HG03045 (cell line): ENCODE data around the gene TNIK.
"Not testable (repeated sequence)": the region's sequence is repeated elsewhere in the genome, so short reads cannot be mapped to it uniquely, and the experiment has no call there.

Source experiments
- ATAC-seq: cut with Tn5 transposase; IDR thresholded peaks from one replicate; pipeline ENCODE4 v1.9.1; 2021; ENCODE audit warnings: mild to moderate bottlenecking, moderate library complexity; ENCODE audit not compliant: unreplicated experiment

TNIK gene

GRCh38 chr3:171261487-171261886 lies 198.7 kb downstream of the TNIK start:
- ATAC-seq, result no peak

- ATAC-seq, result no peak
These were observed 199.3 kb downstream of the TNIK start for GRCh38 chr3:171260899-171261298.

DNA sequence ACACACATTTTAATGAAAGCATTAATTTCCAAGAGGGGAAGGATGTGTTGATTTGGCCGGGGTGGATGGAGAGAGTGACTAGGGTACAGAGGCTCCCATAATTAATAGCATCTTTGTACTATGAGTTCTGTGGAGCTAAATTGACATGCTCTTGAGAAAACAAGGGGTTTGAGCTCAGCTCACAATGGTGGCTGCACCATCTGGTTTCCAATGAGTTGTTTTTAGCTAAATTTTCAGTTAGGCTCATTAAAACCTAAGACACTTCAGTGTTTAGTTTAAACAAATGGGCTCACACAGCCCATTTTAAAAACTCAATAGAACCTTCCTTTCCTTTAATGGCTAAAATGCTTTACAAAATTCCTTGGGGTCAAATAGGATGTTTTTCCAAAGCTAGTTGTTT lies 199.7 kb downstream of the TNIK start:
- no peak for ATAC-seq

- ATAC-seq, result no peak
These were observed 201.9 kb downstream of the TNIK start for GRCh38 chr3:171258316-171258715.

GRCh38 chr3:171257251-171258203 lies 202.7 kb downstream of the TNIK start:
- peak; percentile 75 for ATAC-seq

DNA sequence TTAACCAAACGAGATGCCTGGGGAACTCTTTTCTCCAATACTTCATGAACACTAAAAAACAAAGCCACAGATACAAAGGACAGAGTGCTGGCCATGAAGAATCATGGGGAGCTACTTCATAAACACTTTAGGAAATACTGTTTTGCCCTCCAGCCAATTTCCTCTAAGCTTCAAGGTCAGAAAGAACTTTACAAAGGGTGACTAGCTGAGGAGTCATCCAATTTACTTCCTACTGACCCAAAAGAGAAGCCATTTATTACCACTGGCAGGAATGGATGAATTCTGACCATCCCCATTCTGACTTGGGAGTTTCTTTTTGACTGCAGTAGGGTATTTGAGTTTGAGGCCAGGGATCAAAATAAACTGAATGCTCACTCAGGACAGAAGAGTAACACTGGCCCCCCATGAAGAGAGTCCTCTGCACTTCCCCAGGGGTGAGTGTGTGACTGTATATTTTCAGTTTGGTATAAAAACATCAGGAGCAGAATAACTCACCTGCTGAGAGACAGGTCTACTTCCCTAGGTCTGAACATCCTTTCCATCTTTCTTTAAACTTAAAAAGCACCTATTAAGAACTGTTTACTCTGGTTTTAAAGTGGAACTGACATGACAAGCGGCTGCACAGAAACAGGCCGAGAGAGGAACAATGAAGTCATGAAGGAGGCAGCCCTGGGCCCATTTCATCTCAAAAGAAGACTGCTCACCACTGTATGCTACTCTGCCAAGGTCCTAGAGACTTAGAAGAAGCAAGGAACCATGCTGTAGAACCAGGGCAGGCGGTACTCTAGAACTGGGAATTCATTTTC lies 203.6 kb downstream of the TNIK start:
- ATAC-seq, result peak; percentile 14

DNA sequence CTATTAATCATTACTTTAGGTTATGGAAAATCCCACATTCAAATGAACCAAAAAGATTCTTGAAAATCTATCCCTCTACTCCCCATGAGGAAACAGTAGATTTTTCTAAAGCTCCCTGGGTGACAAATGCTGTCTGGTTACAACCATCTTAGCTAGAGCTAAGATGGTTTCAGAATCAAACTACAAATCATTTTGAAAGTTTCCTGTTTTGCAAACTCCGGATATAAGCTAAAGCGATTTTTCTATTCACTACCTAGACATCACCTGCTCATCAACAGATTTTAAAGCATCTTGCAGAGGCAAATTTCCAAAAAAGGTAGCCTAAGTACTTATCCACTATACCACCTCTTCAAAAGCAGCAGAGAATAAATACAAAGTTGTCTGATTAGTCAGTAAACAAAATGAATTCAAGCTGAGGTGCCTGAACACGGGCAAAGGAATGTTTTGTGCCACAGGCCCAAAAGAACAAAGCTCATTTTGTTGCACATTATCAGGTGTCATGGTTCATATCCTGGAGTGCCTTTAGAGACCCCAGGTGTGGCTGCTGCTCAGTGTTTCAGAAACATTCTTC lies 204.9 kb downstream of the TNIK start:
- ATAC-seq, result peak; percentile 54

DNA sequence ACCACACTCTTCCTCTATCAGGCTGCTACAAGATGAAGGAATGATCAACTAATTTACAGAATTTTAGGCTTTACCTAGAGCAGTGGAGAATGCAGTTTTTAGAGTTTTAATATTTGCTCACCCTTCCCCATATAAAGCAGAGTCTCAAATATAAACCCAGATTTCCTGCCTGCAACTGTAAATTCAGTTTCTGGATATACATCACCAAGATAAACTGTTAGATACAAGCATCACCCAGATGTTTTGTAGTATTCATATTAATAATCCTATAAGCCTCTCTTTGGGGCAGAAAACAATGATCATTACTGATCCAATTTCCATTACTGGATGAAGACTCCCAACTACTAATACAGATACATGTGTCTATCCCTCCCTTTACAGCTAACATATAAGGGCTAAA lies 205.9 kb downstream of the TNIK start:
- ATAC-seq, result no peak

GRCh38 chr3:171251835-171252234 lies 208.4 kb downstream of the TNIK start:
- no peak for ATAC-seq

DNA sequence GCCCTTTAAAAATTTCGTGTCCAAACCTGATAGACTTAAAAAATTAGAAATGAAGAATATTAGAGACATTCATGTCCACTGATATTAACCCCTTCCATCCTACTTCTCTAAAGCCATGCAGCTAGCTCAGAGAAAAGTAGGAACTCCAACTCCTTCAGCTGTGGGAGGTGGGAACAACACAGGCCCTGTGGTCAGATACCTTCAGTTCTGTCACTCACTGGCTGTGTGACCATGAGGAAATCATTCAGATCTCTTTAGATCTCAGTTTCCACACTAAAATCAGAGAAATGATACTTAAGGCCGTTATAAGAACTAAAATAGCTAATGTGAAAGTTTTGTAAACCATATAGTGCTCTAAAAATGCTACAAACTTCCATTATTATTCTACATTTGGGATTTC lies 209.8 kb downstream of the TNIK start:
- no peak for ATAC-seq

DNA sequence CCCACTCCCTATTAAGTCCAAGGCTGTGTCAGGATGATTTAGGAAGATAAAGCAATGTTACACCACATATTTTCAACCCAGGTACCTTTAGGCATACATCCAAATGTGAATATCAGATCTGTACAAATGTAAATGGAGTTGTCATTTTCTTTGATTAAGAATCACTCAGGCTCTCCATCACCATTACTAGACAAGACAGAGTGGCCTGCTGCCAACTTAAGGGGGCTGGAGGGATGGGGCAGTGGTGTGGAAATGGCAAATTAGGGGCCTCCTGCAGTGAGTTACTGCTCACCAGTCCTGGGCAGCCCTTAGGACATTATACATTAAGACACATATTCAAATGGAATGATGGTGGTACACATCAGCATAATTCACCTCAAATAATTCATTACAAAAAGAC lies 211.0 kb downstream of the TNIK start:
- peak; percentile 8 for ATAC-seq

- peak; percentile 64 for ATAC-seq
These were observed 211.6 kb downstream of the TNIK start for GRCh38 chr3:171248426-171249111.

DNA sequence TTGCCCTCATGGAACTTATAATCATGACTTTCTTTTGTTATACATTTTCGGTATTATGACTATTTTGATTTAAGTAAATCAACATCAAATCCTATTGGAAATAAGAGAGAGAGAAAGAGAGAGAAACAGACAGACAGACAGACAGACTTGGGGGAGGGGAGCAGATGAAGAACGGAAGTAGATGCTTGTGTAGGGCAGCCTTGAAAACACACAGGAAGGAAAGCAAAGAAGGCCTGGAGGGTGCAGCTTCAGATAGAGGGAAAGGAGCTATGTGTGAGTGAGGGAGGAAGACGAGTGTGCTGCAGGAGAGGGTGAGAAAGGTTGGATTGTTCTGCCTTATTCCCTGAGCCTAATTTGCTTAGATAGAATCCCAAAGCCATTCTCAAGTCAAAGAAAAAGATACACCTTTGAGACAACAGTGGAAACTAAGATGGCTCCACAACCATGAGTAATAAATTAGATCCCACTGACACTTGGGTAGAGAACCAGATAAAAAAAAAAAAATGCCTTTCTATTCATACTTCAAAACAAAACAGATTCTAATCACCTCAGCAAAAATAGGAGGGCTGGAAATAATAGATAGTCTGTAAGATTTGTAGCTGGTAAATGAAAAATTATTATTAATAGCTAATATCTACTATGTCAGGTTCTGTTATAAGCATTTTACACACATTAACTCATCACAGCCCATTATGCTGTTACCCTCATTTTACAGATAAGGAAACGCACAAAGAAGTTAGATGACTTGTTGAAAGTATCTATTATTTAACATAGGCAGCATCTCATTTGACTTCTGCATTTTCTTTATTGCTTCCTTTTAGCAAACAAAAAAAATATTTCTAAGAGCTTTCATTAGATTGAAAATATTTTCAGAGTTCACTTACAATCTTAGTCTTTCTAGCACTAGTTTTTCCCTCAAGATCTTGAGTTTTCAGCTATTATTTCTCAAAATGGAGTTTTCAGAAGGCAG lies 214.1 kb downstream of the TNIK start:
- ATAC-seq, result no peak

- ATAC-seq, result no peak
These were observed 217.3 kb downstream of the TNIK start for GRCh38 chr3:171242951-171243350.

- no peak for ATAC-seq
These were observed 218.0 kb downstream of the TNIK start for GRCh38 chr3:171242170-171242569.

DNA sequence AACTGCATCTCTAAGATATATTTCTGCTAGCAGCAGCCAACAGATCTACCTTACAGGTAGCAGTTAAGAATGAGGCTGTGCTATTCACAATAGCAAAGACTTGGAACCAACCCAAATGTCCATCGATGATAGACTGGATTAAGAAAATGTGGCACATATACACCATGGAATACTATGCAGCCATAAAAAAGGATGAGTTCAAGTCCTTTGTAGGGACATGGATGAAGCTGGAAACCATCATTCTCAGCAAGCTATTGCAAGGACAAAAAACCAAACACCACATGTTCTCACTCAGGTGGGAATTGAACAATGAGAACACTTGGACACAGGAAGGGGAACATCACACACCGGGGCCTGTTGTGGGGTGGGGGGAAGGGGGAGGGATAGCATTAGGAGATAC lies 218.6 kb downstream of the TNIK start:
- not testable (repeated sequence) for ATAC-seq

DNA sequence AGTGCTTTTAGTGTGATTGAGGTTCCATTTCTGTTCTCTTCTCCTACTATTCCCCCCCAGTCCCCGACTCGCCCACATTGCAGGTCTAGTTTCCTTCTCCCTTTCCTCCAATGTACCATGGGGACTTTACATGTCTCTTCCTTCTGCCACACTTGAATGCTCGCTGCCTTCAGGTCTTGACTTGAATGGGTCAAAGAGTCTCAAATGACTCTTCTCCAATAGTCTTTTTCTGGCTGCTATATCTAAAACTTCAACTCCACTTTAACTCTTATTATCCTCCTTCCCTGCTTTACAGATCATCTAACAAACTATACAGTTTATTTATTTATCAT lies 219.7 kb downstream of the TNIK start:
- ATAC-seq, result peak; percentile 49

DNA sequence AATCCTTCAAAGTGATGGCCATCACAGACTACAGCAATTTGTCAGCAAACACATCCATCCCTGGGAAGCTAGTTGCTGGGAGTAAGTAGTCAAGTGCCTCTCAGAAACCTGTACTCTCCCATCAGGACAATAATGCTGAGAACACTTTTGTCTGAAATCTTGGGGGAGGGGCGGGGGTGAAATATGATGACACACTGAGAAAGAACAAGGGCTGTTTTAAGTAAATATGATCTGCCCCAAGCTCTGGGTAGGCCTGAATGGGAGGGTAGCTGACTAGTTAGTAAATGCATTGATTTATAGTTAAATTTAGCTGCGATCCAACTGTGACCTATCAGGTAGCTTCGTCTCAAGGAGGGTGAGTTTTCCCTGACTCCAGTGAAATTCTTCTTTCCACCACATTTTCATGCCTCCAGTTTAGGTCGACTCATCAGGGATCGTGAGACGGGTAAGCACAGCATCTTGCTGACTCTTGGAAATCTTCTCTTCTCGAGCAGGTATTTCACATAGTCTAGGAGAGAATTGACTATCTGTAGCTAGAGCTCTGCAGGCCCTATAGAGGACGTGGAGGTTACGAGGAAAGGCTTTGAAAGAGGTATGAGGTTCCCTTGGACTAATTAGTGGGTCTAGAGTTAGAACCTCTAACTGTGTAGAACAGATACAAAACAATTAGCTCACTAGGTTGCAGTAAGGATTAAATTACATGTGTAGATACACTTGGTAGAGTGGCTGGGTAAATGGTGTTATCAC lies 220.3 kb downstream of the TNIK start:
- ATAC-seq, result no peak

GRCh38 chr3:171237009-171237385 lies 223.2 kb downstream of the TNIK start:
- no peak for ATAC-seq
